ENCODE measurements around the gene ZNF784.

DNA sequence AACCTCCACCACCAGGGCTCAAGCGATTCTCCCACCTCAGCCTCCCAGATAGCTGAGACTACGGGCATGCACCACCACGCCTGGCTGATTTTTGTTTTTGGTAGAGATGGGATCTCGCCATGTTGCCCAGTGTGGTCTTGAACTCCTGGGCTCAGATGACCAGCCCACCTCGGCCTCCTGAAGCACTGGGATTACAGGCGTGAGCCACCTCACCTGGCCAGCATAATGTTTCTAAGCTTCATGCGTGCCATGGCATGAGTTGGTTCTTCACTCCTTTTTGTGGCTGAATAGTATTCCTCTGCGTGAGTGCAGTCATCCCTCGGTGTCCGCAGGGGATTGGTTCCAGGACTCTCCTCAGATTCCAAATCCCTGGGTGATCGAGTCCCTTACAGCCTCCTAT is 39.5 kb downstream of the ZNF784 start:
- TF ChIP-seq CTCF (IDR thresholded peaks at IDR 0.05; ENCODE audit: insufficient read depth, low read length, poor library complexity, severe bottlenecking) (no peak), EZH2phosphoT487 (conservative IDR thresholded peaks at IDR 0.05; ENCODE audit: low read length) (no peak)

Measured in SU-DHL-6 (cell line).